ENCODE measurements around the gene SDK1.
"Not testable (repeated sequence)": the region's sequence is repeated elsewhere in the genome, so short reads cannot be mapped to it uniquely, and the experiment has no call there.

DNA sequence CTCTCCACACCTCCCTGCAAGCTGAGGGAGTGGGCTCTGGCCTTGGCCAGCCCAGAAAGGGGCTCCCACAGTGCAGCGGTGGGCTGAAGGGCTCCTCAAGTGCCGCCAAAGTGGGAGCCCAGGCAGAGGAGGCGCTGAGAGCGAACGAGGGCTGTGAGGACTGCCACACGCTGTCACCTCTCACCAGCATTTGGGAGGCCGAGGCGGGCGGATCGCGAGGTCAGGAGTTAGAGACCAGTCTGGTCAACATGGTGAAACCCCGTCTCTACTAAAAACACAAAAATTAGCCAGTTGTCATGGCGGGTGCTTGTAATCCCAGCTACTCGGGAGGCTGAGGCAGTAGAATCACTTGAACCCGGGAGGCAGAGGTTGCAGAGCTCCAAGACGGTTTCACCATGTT is 1013.3 kb downstream of the SDK1 start:
- TF ChIP-seq POLR2A, POLR2AphosphoS5 (IDR thresholded peaks at IDR 0.05): not testable (repeated sequence)
- TF ChIP-seq, protein P1, sequence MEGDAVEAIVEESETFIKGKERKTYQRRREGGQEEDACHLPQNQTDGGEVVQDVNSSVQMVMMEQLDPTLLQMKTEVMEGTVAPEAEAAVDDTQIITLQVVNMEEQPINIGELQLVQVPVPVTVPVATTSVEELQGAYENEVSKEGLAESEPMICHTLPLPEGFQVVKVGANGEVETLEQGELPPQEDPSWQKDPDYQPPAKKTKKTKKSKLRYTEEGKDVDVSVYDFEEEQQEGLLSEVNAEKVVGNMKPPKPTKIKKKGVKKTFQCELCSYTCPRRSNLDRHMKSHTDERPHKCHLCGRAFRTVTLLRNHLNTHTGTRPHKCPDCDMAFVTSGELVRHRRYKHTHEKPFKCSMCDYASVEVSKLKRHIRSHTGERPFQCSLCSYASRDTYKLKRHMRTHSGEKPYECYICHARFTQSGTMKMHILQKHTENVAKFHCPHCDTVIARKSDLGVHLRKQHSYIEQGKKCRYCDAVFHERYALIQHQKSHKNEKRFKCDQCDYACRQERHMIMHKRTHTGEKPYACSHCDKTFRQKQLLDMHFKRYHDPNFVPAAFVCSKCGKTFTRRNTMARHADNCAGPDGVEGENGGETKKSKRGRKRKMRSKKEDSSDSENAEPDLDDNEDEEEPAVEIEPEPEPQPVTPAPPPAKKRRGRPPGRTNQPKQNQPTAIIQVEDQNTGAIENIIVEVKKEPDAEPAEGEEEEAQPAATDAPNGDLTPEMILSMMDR (IDR thresholded peaks at IDR 0.05): not testable (repeated sequence)
